Natural killer cell (primary cell): ENCODE results near the gene RENBP. TPM values are rescaled to one million over a fixed set of nuclear protein-coding genes. Genes with fewer than 3 reads are reported as not detected.

Experiments used
- ATAC-seq, 3 donors: fragments of 150-1000 bp in 2 of 3; fragments of 200-7000 bp in 1 of 3; cut with Tn5 transposase; 1 replicate in 1 of 3; 2 replicates in 2 of 3; pipeline ENCODE4 v1.10.0; 2021; ENCODE audit warnings: mild to moderate bottlenecking in 2 of 3, moderate library complexity in 2 of 3
- DNase-seq, 2 donors: peaks; one replicate each; pipeline versions ENCODE4 v3.0.0 to v3.0.0-alpha.2; 2013 to 2021; ENCODE audit warnings: mixed read lengths in 1 of 2
- H3K27ac ChIP-seq: one replicate; pipeline ENCODE4 v1.5.1; 2013; ENCODE audit warnings: mild to moderate bottlenecking, low read length
- H3K27me3 ChIP-seq: one replicate; pipeline ENCODE4 v1.6.1; 2013; ENCODE audit warnings: low read length; ENCODE audit not compliant: control insufficient read depth, insufficient read depth
- H3K36me3 ChIP-seq: one replicate; pipeline ENCODE4 v1.6.1; 2013; ENCODE audit warnings: low read length; ENCODE audit not compliant: control insufficient read depth, insufficient read depth
- H3K4me1 ChIP-seq: one replicate; pipeline ENCODE4 v1.6.1; 2013; ENCODE audit warnings: low read length; ENCODE audit not compliant: control insufficient read depth, insufficient read depth
- H3K4me3 ChIP-seq: one replicate; pipeline ENCODE4 v1.5.1; 2013; ENCODE audit warnings: low read length
- H3K9me3 ChIP-seq: one replicate; pipeline ENCODE4 v1.6.1; 2013; ENCODE audit warnings: low read length; ENCODE audit not compliant: control insufficient read depth, insufficient read depth
- H3K27ac Mint-ChIP-seq, 2 donors: one replicate each; pipeline ENCODE4 v1.8.0; 2022; ENCODE audit warnings: mild to moderate bottlenecking in 2 of 2, mixed read lengths in 2 of 2, moderate library complexity in 1 of 2
- H3K27me3 Mint-ChIP-seq, 2 donors: one replicate each; pipeline ENCODE4 v1.8.0; 2022; ENCODE audit warnings: low read depth in 2 of 2, mixed read lengths in 2 of 2
- H3K36me3 Mint-ChIP-seq: one replicate; pipeline ENCODE4 v1.8.0; 2022; ENCODE audit warnings: mixed read lengths
- H3K4me1 Mint-ChIP-seq, 2 donors: one replicate each; pipeline ENCODE4 v1.8.0; 2022; ENCODE audit warnings: mixed read lengths in 2 of 2
- H3K4me3 Mint-ChIP-seq: one replicate; pipeline ENCODE4 v1.8.0; 2022; ENCODE audit warnings: mild to moderate bottlenecking, moderate library complexity, mixed read lengths
- H3K9me3 Mint-ChIP-seq, 2 donors: one replicate each; pipeline ENCODE4 v1.8.0; 2022; ENCODE audit warnings: mixed read lengths in 2 of 2
- WGBS: methylation state at CpG from one replicate; pipeline ENCODE4 v1.1.7; 2013; ENCODE audit warnings: missing lambda C conversion rate; ENCODE audit not compliant: insufficient coverage; 5-methylcytosine and 5-hydroxymethylcytosine counted together
- intact Hi-C: fragments of 100-400 bp; cut with micrococcal nuclease; formaldehyde crosslinking; loops from one replicate; pipeline ENCODE4 v1.14.2; 2022
- total RNA-seq, 4 donors: library from RNA; stranded (reverse); fragments of 120-200 nt in 1 of 4; gene quantifications; one replicate each; pipeline versions ENCODE4 v1.2.3 to v1.2.4, GENCODE V29; 2013 to 2022
- TF ChIP-seq, protein P1 (sequence below): fragments of 200-600 bp; IDR thresholded peaks from one replicate; pipeline ENCODE4 v1.8.0; 2022; ENCODE audit warnings: antibody characterized with exemption

The RENBP gene
- total RNA-seq, 3 donors from 2014 or later (not counting 1 experiment from before 2014, with no cell fraction given), result 14.3 to 17.1 (median 15.2) TPM

DNA sequence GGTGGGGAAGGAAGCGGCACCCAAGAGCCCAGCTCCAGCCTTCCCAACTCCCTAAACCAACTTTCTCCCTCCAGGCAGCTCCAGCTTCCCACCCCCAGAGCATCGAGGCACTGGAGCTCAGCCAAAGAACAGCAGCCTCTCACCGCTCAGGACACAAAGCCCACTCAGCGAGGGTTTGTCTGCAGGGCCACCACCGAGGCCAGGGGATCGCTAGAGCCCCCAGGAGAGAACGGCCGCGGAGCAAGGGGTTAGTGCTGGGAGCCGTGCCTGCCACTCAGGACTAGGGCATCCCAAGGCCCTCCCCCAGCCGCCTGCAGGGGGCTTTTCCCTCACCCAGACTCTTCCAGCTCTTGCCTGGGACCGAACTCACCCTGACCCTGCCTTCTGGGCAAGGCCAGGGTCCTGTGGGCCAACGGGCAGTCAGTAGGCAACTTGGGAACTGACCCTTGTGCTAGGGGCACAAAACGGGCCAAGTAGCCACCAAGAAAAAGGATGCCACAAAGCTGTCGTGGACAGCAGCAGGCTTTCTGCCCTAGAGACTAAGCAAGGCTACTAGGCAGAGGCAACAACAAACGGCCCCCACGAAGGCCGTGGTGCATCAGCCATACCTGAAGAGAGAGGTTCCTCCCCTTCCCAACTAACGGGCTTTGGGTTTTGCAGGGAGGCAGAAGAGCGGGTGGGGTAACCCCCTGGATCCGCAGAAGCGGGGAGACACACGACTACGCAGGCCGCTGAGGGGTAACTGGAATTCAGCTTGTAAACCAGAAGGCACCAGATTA is 24.9 kb upstream of the RENBP start:
- H3K4me1 ChIP-seq, result peaks cover 63% of the 10 kb centered on the region
- TF ChIP-seq, protein P1, sequence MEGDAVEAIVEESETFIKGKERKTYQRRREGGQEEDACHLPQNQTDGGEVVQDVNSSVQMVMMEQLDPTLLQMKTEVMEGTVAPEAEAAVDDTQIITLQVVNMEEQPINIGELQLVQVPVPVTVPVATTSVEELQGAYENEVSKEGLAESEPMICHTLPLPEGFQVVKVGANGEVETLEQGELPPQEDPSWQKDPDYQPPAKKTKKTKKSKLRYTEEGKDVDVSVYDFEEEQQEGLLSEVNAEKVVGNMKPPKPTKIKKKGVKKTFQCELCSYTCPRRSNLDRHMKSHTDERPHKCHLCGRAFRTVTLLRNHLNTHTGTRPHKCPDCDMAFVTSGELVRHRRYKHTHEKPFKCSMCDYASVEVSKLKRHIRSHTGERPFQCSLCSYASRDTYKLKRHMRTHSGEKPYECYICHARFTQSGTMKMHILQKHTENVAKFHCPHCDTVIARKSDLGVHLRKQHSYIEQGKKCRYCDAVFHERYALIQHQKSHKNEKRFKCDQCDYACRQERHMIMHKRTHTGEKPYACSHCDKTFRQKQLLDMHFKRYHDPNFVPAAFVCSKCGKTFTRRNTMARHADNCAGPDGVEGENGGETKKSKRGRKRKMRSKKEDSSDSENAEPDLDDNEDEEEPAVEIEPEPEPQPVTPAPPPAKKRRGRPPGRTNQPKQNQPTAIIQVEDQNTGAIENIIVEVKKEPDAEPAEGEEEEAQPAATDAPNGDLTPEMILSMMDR, result no peak
- no peaks in the 10 kb centered on the region for H3K36me3 ChIP-seq

DNA sequence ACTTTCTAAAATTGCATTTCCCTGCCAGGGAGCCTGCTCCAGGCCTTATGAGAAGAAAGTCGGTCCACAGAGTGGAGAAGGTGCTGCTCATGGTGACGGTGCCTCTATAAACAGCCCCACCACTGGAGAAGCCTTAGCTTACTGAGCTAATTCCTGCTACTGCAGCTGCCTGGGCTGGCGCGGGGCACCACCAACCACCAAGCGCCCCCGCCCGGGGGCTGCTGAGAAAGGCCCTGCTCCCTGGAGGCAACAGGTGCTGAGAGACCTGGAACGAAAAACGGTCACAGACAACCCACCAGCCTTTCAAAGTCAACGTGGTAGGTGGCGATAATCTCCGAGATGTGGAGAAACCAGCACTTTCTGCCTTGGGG is 24.3 kb upstream of the RENBP start:
- peaks cover 58% of the 10 kb centered on the region for H3K4me1 ChIP-seq
- H3K27ac Mint-ChIP-seq, result peak overlapping the region; percentile 99 to 100
- intact Hi-C loops, result loop anchor here (5.0 kb wide), 2 partner anchors 41 to 206 kb away; partner anchors contain the start of genes ARHGAP4 and PLXNB3

More for the DNA sequence above, 24.9 kb upstream of the RENBP start:
- Mint-ChIP-seq H3K27me3 (no peaks in the 10 kb centered on the region), H3K36me3 (no peaks in the 10 kb centered on the region), H3K4me3 (peak overlapping the region; percentile 100), H3K9me3 (no peaks in the 10 kb centered on the region), H3K4me1 (peaks cover 41 to 51% of the 10 kb centered on the region in 2 donors), H3K27ac (peak overlapping the region; percentile 99 to 100)
- 6% methylated on average over 25 of the region's 25 CpGs for WGBS
- no peaks in the 10 kb centered on the region for H3K27me3 ChIP-seq
- intact Hi-C loops, result loop anchor here (5.0 kb wide), 2 partner anchors 42 to 207 kb away; partner anchors contain the start of genes ARHGAP4 and PLXNB3
- no peak for ATAC-seq
- H3K27ac ChIP-seq, result peak overlapping the region; percentile 83
- H3K4me3 ChIP-seq, result peak overlapping the region; percentile 97
- DNase-seq, result peak in 1 of 2 donors; percentile 29
- no peaks in the 10 kb centered on the region for H3K9me3 ChIP-seq

DNA sequence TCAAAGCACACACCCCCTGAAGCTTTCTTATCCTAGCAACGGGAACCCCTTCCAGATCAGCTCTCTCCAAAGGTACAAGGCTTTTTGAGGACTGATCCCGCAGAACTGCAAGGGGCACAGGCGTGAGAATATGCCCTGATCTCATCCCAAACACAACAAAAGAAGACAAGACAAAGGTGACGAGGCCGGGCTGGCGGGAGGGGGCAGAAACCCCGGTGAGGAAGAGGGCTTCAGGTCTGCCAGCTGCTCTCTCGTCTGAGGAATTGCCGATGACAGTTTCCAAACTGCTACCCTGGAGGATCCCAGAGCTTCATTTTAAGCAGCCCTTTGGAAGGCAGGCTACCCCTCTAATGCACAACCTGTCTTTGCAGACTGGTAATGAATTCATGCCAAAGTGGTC is 23.8 kb upstream of the RENBP start:
- Mint-ChIP-seq H3K4me1 (peaks cover 32 to 48% of the 10 kb centered on the region in 2 donors), H3K27ac (peak overlapping the region; percentile 97 to 99), H3K36me3 (no peaks in the 10 kb centered on the region), H3K4me3 (peak overlapping the region; percentile 100), H3K9me3 (no peaks in the 10 kb centered on the region), H3K27me3 (no peaks in the 10 kb centered on the region)
- Histone ChIP-seq H3K4me3 (peak overlapping the region; percentile 2), H3K36me3 (peaks cover 6% of the 10 kb centered on the region), H3K27me3 (no peaks in the 10 kb centered on the region), H3K27ac (peak overlapping the region; percentile 83), H3K9me3 (no peaks in the 10 kb centered on the region), H3K4me1 (peaks cover 53% of the 10 kb centered on the region)
- no peak for ATAC-seq
- intact Hi-C loops, result loop anchor here (5.0 kb wide), 2 partner anchors 41 to 206 kb away; partner anchors contain the start of genes ARHGAP4 and PLXNB3
- DNase-seq, result no peak
- WGBS, result 16% methylated on average over 8 of the region's 9 CpGs
- TF ChIP-seq, protein P1, result no peak

More for the DNA sequence above, 24.3 kb upstream of the RENBP start:
- Histone ChIP-seq H3K9me3 (no peaks in the 10 kb centered on the region), H3K27ac (peak overlapping the region; percentile 83), H3K4me3 (peak overlapping the region; percentile 97), H3K36me3 (peaks cover 3% of the 10 kb centered on the region), H3K27me3 (no peaks in the 10 kb centered on the region)
- Mint-ChIP-seq H3K36me3 (no peaks in the 10 kb centered on the region), H3K4me1 (peaks cover 36 to 48% of the 10 kb centered on the region in 2 donors), H3K9me3 (no peaks in the 10 kb centered on the region), H3K4me3 (peak overlapping the region; percentile 100), H3K27me3 (no peaks in the 10 kb centered on the region)
- WGBS, result 0% methylated on average over 8 of the region's 12 CpGs
- no peak for ATAC-seq
- DNase-seq, result peak in 1 of 2 donors; percentile 67
- TF ChIP-seq, protein P1, result no peak
